Nephron (organoid): Measurements from ENCODE around the gene KMT2B.

ENCODE experiments used
- H3K27ac Mint-ChIP-seq, 3 experiments: 2 replicates each; pipeline ENCODE4 v1.8.0; 2020; ENCODE audit warnings: mixed read lengths in 3 of 3, mild to moderate bottlenecking in 2 of 3, moderate library complexity in 1 of 3
- H3K27me3 Mint-ChIP-seq: 2 replicates; pipeline ENCODE4 v1.8.0; 2021; ENCODE audit warnings: low read depth, mild to moderate bottlenecking, moderate library complexity, mixed read lengths
- H3K36me3 Mint-ChIP-seq: 2 replicates; pipeline ENCODE4 v1.8.0; 2020; ENCODE audit warnings: low read depth, mixed read lengths
- H3K4me1 Mint-ChIP-seq: 2 replicates; pipeline ENCODE4 v1.8.0; 2020; ENCODE audit warnings: mixed read lengths
- H3K4me3 Mint-ChIP-seq, 3 experiments: 2 replicates each; pipeline ENCODE4 v1.8.0; 2020; ENCODE audit warnings: mild to moderate bottlenecking in 3 of 3, mixed read lengths in 3 of 3, moderate library complexity in 2 of 3
- H3K9me3 Mint-ChIP-seq: 2 replicates; pipeline ENCODE4 v1.8.0; 2020; ENCODE audit warnings: mixed read lengths
- TF ChIP-seq, protein P1 (sequence below), 3 experiments: fragments of 200-600 bp; sonication (generic); IDR thresholded peaks; one replicate each; pipeline ENCODE4 v1.5.0; 2021; ENCODE audit warnings: antibody characterized with exemption in 3 of 3; ENCODE audit not compliant: unreplicated experiment in 3 of 3

The KMT2B gene

GRCh38 chr19:35759697-35760096, 41.9 kb downstream of the KMT2B start:
- H3K36me3 Mint-ChIP-seq, result peaks cover 21% of the 10 kb centered on the region
- no peaks in the 10 kb centered on the region for H3K9me3 Mint-ChIP-seq
- peak overlapping the region; percentile 92 to 97 (median 95) for H3K4me3 Mint-ChIP-seq
- peak overlapping the region in 2 of 3 experiments; percentile 65 to 93 for H3K27ac Mint-ChIP-seq
- TF ChIP-seq, protein P1, sequence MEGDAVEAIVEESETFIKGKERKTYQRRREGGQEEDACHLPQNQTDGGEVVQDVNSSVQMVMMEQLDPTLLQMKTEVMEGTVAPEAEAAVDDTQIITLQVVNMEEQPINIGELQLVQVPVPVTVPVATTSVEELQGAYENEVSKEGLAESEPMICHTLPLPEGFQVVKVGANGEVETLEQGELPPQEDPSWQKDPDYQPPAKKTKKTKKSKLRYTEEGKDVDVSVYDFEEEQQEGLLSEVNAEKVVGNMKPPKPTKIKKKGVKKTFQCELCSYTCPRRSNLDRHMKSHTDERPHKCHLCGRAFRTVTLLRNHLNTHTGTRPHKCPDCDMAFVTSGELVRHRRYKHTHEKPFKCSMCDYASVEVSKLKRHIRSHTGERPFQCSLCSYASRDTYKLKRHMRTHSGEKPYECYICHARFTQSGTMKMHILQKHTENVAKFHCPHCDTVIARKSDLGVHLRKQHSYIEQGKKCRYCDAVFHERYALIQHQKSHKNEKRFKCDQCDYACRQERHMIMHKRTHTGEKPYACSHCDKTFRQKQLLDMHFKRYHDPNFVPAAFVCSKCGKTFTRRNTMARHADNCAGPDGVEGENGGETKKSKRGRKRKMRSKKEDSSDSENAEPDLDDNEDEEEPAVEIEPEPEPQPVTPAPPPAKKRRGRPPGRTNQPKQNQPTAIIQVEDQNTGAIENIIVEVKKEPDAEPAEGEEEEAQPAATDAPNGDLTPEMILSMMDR (IDR thresholded peaks at IDR 0.05; ENCODE audit: unreplicated experiment in 3 of 3), result no peak
- peaks cover 10% of the 10 kb centered on the region for H3K27me3 Mint-ChIP-seq
- H3K4me1 Mint-ChIP-seq, result peaks cover 31% of the 10 kb centered on the region

DNA sequence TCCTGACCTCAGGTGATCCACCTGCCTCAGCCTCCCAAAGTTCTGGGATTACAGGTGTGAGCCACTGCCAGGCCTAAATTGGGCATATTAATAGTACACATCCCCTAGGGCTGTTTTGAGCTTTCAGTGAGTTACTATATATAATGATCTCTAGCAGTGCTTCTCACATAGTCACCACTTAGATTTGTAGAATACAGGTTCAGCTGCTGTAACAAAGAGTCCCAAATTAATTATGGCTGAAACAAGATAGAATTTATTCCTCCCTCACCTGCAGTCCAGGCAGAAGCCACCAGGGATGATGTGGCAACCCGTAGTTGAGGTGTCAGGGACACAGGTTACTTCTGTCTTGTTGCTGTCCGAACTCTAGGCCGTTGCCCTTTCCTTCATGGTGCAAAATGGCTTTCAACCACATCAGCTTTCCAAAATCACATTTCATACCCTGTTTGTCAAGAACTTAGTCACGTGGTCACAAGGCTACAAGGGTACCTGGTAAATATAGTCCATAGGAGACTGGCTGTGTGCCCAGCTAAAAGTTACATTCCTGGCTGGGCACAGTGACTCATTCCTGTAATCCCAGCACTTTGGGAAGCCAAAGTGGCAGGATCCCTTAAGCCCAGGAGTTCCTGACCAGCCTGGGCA, 43.0 kb downstream of the KMT2B start:
- H3K4me3 Mint-ChIP-seq, result peak overlapping the region; percentile 26 to 67 (median 50)
- peaks cover 25% of the 10 kb centered on the region for H3K4me1 Mint-ChIP-seq
- H3K27ac Mint-ChIP-seq, result no peak overlapping the region
- H3K9me3 Mint-ChIP-seq, result no peaks in the 10 kb centered on the region
- peaks cover 4% of the 10 kb centered on the region for H3K27me3 Mint-ChIP-seq
- H3K36me3 Mint-ChIP-seq, result peaks cover 22% of the 10 kb centered on the region
- TF ChIP-seq, protein P1 (IDR thresholded peaks at IDR 0.05; ENCODE audit: unreplicated experiment in 3 of 3), result no peak

- TF ChIP-seq, protein P1 (IDR thresholded peaks at IDR 0.05; ENCODE audit: unreplicated experiment in 3 of 3), result no peak
- no peak overlapping the region for H3K4me3 Mint-ChIP-seq
These were observed 46.9 kb downstream of the KMT2B start for GRCh38 chr19:35764432-35765315.

GRCh38 chr19:35766571-35767104, 48.8 kb downstream of the KMT2B start:
- H3K27ac Mint-ChIP-seq, result peak overlapping the region in 1 of 3 experiments; percentile 38
- H3K36me3 Mint-ChIP-seq, result peaks cover 20% of the 10 kb centered on the region
- no peaks in the 10 kb centered on the region for H3K9me3 Mint-ChIP-seq
- peaks cover 5% of the 10 kb centered on the region for H3K4me1 Mint-ChIP-seq
- H3K27me3 Mint-ChIP-seq, result peaks cover 4% of the 10 kb centered on the region
- TF ChIP-seq, protein P1 (IDR thresholded peaks at IDR 0.05; ENCODE audit: unreplicated experiment in 3 of 3), result no peak
- no peak overlapping the region for H3K4me3 Mint-ChIP-seq

More at GRCh38 chr19:35764432-35765315, 46.9 kb downstream of the KMT2B start:
- Mint-ChIP-seq H3K27me3 (peaks cover 4% of the 10 kb centered on the region), H3K27ac (no peak overlapping the region), H3K4me1 (peaks cover 5% of the 10 kb centered on the region), H3K36me3 (peaks cover 20% of the 10 kb centered on the region), H3K9me3 (no peaks in the 10 kb centered on the region)

DNA sequence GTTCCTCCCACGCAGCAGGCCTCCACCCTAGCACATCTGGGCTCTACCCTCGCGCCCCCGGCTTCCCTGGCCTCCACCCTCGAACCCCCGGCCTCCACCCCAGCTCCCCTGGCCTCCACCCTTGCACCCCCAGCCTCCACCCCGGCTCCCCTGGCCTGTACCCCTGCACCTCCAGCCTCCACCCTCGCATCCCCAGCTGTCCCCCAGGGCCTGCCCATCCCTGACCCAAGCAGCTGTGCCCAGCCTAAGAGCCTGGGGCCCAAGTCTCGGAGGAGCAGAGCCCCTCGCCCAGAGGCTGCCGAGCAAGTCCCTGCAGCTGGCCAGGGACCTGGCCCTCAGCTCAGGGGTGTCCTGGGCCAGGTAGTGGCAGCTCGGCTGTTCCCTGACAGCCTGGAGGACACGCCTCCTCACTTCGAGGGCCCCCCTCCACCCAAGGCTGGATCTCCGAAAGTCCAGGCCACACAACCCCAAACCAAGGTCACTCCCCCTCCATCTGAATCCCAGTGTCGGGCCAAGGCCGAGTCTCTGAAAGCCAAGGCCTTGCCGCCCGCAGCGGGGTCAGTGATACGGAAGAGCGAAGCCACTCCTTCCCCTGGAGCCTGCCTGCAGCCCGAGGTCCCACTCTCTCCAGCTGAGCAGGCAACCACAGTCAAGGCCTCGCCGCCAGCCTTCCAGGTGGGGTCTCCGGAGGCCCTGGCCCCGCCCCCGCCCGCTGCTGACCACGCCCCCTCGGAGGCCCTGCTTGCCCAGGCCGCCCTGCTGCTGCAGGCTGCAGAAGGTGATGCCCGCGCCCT, 49.7 kb downstream of the KMT2B start:
- Mint-ChIP-seq H3K4me1 (peaks cover 5% of the 10 kb centered on the region), H3K4me3 (peak overlapping the region in 2 of 3 experiments; percentile 38 to 43), H3K27ac (peak overlapping the region in 1 of 3 experiments; percentile 87), H3K36me3 (peaks cover 13% of the 10 kb centered on the region), H3K27me3 (peaks cover 4% of the 10 kb centered on the region), H3K9me3 (no peaks in the 10 kb centered on the region)
- TF ChIP-seq, protein P1 (IDR thresholded peaks at IDR 0.05; ENCODE audit: unreplicated experiment in 3 of 3), result no peak
